Measurements from ENCODE around the gene UBN2. TPM values are rescaled to one million over a fixed set of nuclear protein-coding genes. Genes with fewer than 3 reads are reported as not detected.
"Not testable (repeated sequence)": the region's sequence is repeated elsewhere in the genome, so short reads cannot be mapped to it uniquely, and the experiment has no call there.

The UBN2 gene
- polyA plus RNA-seq, 4 donors, result 1.4 to 14.2 (median 2.0) TPM

- Histone ChIP-seq H3K27me3 (ENCODE audit: control insufficient read depth in 3 of 3, insufficient read depth in 3 of 3, low read length in 3 of 3) (no peaks in the 10 kb centered on the region), H3K36me3 (ENCODE audit: control insufficient read depth in 3 of 3, insufficient read depth in 2 of 3, low read depth in 1 of 3, low read length in 3 of 3) (no peaks in the 10 kb centered on the region), H3K4me1 (ENCODE audit: control insufficient read depth in 3 of 3, insufficient read depth in 2 of 3, low read depth in 1 of 3, low read length in 2 of 3) (no peaks in the 10 kb centered on the region), H3K4me3 (ENCODE audit: low read depth in 1 of 3, low read length in 3 of 3) (no peak overlapping the region), H3K9me3 (ENCODE audit: control insufficient read depth in 2 of 2, insufficient read depth in 1 of 2, low read depth in 1 of 2, low read length in 1 of 2) (no peaks in the 10 kb centered on the region), H3K27ac (ENCODE audit: low read depth in 1 of 3, low read length in 2 of 3) (no peak overlapping the region)
- DNase-seq (no peak), FAIRE-seq (no peak)
- 81 to 91% (median 83%) methylated on average over 2 of the region's 2 CpGs for WGBS, 3 donors
Measured at GRCh38 chr7:139200382-139200781, 30.7 kb upstream of the UBN2 start.

GRCh38 chr7:139203992-139204391 lies 27.0 kb upstream of the UBN2 start:
- DNase-seq (no peak), FAIRE-seq (no peak)
- H3K36me3 ChIP-seq (ENCODE audit: control insufficient read depth in 3 of 3, insufficient read depth in 2 of 3, low read depth in 1 of 3, low read length in 3 of 3), result no peaks in the 10 kb centered on the region
- 78 to 82% (median 79%) methylated on average over 3 of the region's 3 CpGs for WGBS, 3 donors
- no peak overlapping the region for H3K4me3 ChIP-seq (ENCODE audit: low read depth in 1 of 3, low read length in 3 of 3)
- H3K4me1 ChIP-seq (ENCODE audit: control insufficient read depth in 3 of 3, insufficient read depth in 2 of 3, low read depth in 1 of 3, low read length in 2 of 3), result no peaks in the 10 kb centered on the region
- no peaks in the 10 kb centered on the region for H3K27me3 ChIP-seq (ENCODE audit: control insufficient read depth in 3 of 3, insufficient read depth in 3 of 3, low read length in 3 of 3)
- no peak overlapping the region for H3K27ac ChIP-seq (ENCODE audit: low read depth in 1 of 3, low read length in 2 of 3)
- no peaks in the 10 kb centered on the region for H3K9me3 ChIP-seq (ENCODE audit: control insufficient read depth in 2 of 2, insufficient read depth in 1 of 2, low read depth in 1 of 2, low read length in 1 of 2)

DNA sequence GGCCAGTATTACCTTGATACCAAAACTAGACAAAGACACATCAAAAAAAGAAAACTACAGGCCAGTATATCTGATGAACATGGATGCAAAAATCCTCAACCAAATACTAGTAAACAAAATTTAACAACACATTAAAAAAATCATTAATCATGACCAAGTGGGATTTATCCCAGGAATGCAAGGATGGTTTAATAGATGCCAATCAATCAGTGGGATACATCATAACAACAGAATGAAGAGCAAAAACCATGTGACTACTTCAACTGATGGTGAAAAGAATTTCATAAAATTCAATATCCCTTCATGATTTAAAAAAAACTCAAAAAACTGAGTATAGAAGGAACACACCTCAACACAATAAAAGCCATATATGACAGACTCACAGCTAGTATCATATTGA lies 25.2 kb upstream of the UBN2 start:
- Histone ChIP-seq H3K4me1 (ENCODE audit: control insufficient read depth in 3 of 3, insufficient read depth in 2 of 3, low read depth in 1 of 3, low read length in 2 of 3) (no peaks in the 10 kb centered on the region), H3K4me3 (ENCODE audit: low read depth in 1 of 3, low read length in 3 of 3) (no peak overlapping the region), H3K27ac (ENCODE audit: low read depth in 1 of 3, low read length in 2 of 3) (no peak overlapping the region), H3K27me3 (ENCODE audit: control insufficient read depth in 3 of 3, insufficient read depth in 3 of 3, low read length in 3 of 3) (peaks cover 0 to 3% (median 0%) of the 10 kb centered on the region in 3 donors), H3K9me3 (ENCODE audit: control insufficient read depth in 2 of 2, insufficient read depth in 1 of 2, low read depth in 1 of 2, low read length in 1 of 2) (no peaks in the 10 kb centered on the region), H3K36me3 (ENCODE audit: control insufficient read depth in 3 of 3, insufficient read depth in 2 of 3, low read depth in 1 of 3, low read length in 3 of 3) (no peaks in the 10 kb centered on the region)
- DNase-seq, result no peak
- no peak for FAIRE-seq

GRCh38 chr7:139212133-139212532 lies 18.9 kb upstream of the UBN2 start:
- H3K4me1 ChIP-seq (ENCODE audit: control insufficient read depth in 3 of 3, insufficient read depth in 2 of 3, low read depth in 1 of 3, low read length in 2 of 3), result no peaks in the 10 kb centered on the region
- peaks cover 0 to 3% (median 0%) of the 10 kb centered on the region in 3 donors for H3K27me3 ChIP-seq (ENCODE audit: control insufficient read depth in 3 of 3, insufficient read depth in 3 of 3, low read length in 3 of 3)
- no peaks in the 10 kb centered on the region for H3K36me3 ChIP-seq (ENCODE audit: control insufficient read depth in 3 of 3, insufficient read depth in 2 of 3, low read depth in 1 of 3, low read length in 3 of 3)
- FAIRE-seq (no peak), DNase-seq (no peak)
- 91 to 97% (median 93%) methylated on average over 2 of the region's 2 CpGs for WGBS, 3 donors
- no peaks in the 10 kb centered on the region for H3K9me3 ChIP-seq (ENCODE audit: control insufficient read depth in 2 of 2, insufficient read depth in 1 of 2, low read depth in 1 of 2, low read length in 1 of 2)
- H3K4me3 ChIP-seq (ENCODE audit: low read depth in 1 of 3, low read length in 3 of 3), result no peak overlapping the region
- no peak overlapping the region for H3K27ac ChIP-seq (ENCODE audit: low read depth in 1 of 3, low read length in 2 of 3)

DNA sequence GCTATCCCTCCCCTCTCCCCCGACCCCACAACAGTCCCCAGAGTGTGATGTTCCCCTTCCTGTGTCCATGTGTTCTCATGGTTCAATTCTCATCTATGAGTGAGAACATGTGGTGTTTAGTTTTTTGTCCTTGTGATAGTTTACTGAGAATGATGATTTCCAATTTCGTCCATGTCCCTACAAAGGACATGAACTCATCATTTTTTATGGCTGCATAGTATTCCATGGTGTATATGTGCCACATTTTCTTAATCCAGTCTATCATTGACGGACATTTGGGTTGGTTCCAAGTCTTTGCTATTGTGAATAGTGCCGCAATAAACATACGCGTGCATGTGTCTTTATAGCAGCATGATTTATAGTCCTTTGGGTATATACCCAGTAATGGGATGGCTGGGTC lies 17.5 kb upstream of the UBN2 start:
- H3K4me3 ChIP-seq (ENCODE audit: low read depth in 1 of 3, low read length in 3 of 3); H3K27me3 ChIP-seq (ENCODE audit: control insufficient read depth in 3 of 3, insufficient read depth in 3 of 3, low read length in 3 of 3); H3K4me1 ChIP-seq (ENCODE audit: control insufficient read depth in 3 of 3, insufficient read depth in 2 of 3, low read depth in 1 of 3, low read length in 2 of 3); H3K9me3 ChIP-seq (ENCODE audit: control insufficient read depth in 2 of 2, insufficient read depth in 1 of 2, low read depth in 1 of 2, low read length in 1 of 2); DNase-seq; H3K36me3 ChIP-seq (ENCODE audit: control insufficient read depth in 3 of 3, insufficient read depth in 2 of 3, low read depth in 1 of 3, low read length in 3 of 3); H3K27ac ChIP-seq (ENCODE audit: low read depth in 1 of 3, low read length in 2 of 3); FAIRE-seq: not testable (repeated sequence)
- 78 to 89% (median 79%) methylated on average over 2 to 6 of the region's 6 CpGs for WGBS, 3 donors

GRCh38 chr7:139218173-139218572 lies 12.9 kb upstream of the UBN2 start:
- Histone ChIP-seq H3K4me3 (ENCODE audit: low read depth in 1 of 3, low read length in 3 of 3) (no peak overlapping the region), H3K27me3 (ENCODE audit: control insufficient read depth in 3 of 3, insufficient read depth in 3 of 3, low read length in 3 of 3) (no peaks in the 10 kb centered on the region), H3K9me3 (ENCODE audit: control insufficient read depth in 2 of 2, insufficient read depth in 1 of 2, low read depth in 1 of 2, low read length in 1 of 2) (no peaks in the 10 kb centered on the region), H3K36me3 (ENCODE audit: control insufficient read depth in 3 of 3, insufficient read depth in 2 of 3, low read depth in 1 of 3, low read length in 3 of 3) (no peaks in the 10 kb centered on the region), H3K27ac (ENCODE audit: low read depth in 1 of 3, low read length in 2 of 3) (no peak overlapping the region), H3K4me1 (ENCODE audit: control insufficient read depth in 3 of 3, insufficient read depth in 2 of 3, low read depth in 1 of 3, low read length in 2 of 3) (no peaks in the 10 kb centered on the region)
- FAIRE-seq, result no peak
- no peak for DNase-seq
- WGBS, 3 donors, result 56 to 69% (median 67%) methylated on average over 1 of the region's 1 CpG

- DNase-seq (no peak), FAIRE-seq (no peak)
- no peaks in the 10 kb centered on the region for H3K4me1 ChIP-seq (ENCODE audit: control insufficient read depth in 3 of 3, insufficient read depth in 2 of 3, low read depth in 1 of 3, low read length in 2 of 3)
- H3K36me3 ChIP-seq (ENCODE audit: control insufficient read depth in 3 of 3, insufficient read depth in 2 of 3, low read depth in 1 of 3, low read length in 3 of 3), result no peaks in the 10 kb centered on the region
- H3K9me3 ChIP-seq (ENCODE audit: control insufficient read depth in 2 of 2, insufficient read depth in 1 of 2, low read depth in 1 of 2, low read length in 1 of 2), result peaks cover 0 to 6% of the 10 kb centered on the region in 2 donors
- H3K27me3 ChIP-seq (ENCODE audit: control insufficient read depth in 3 of 3, insufficient read depth in 3 of 3, low read length in 3 of 3), result no peaks in the 10 kb centered on the region
- 84 to 97% (median 92%) methylated on average over 2 of the region's 2 CpGs for WGBS, 3 donors
- no peak overlapping the region for H3K27ac ChIP-seq (ENCODE audit: low read depth in 1 of 3, low read length in 2 of 3)
- no peak overlapping the region for H3K4me3 ChIP-seq (ENCODE audit: low read depth in 1 of 3, low read length in 3 of 3)
Measured at GRCh38 chr7:139224219-139224618, 6.8 kb upstream of the UBN2 start.

DNA sequence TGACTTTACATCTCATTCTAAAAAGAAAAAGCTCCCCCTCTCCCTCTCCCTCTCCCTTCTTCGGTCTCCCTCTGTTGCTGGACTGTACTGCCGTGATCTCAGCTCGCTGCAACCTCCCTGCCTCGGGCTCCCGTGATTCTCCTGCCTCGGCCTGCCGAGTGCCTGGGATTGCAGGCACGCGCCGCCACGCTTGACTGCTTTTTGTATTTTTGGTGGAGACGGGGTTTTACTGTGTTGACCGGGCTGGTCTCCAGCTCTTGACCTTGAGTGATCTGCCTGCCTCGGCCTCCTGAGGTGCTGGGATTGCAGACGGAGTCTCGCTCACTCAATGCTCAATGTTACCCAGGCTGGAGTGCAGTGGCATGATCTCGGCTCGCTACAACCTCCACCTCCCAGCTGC lies 6.2 kb upstream of the UBN2 start:
- H3K9me3 ChIP-seq (ENCODE audit: control insufficient read depth in 2 of 2, insufficient read depth in 1 of 2, low read depth in 1 of 2, low read length in 1 of 2); H3K27me3 ChIP-seq (ENCODE audit: control insufficient read depth in 3 of 3, insufficient read depth in 3 of 3, low read length in 3 of 3); H3K27ac ChIP-seq (ENCODE audit: low read depth in 1 of 3, low read length in 2 of 3); H3K4me1 ChIP-seq (ENCODE audit: control insufficient read depth in 3 of 3, insufficient read depth in 2 of 3, low read depth in 1 of 3, low read length in 2 of 3); H3K4me3 ChIP-seq (ENCODE audit: low read depth in 1 of 3, low read length in 3 of 3); FAIRE-seq; DNase-seq; H3K36me3 ChIP-seq (ENCODE audit: control insufficient read depth in 3 of 3, insufficient read depth in 2 of 3, low read depth in 1 of 3, low read length in 3 of 3): not testable (repeated sequence)
- 94 to 95% (median 95%) methylated on average over 18 of the region's 18 CpGs for WGBS, 3 donors

DNA sequence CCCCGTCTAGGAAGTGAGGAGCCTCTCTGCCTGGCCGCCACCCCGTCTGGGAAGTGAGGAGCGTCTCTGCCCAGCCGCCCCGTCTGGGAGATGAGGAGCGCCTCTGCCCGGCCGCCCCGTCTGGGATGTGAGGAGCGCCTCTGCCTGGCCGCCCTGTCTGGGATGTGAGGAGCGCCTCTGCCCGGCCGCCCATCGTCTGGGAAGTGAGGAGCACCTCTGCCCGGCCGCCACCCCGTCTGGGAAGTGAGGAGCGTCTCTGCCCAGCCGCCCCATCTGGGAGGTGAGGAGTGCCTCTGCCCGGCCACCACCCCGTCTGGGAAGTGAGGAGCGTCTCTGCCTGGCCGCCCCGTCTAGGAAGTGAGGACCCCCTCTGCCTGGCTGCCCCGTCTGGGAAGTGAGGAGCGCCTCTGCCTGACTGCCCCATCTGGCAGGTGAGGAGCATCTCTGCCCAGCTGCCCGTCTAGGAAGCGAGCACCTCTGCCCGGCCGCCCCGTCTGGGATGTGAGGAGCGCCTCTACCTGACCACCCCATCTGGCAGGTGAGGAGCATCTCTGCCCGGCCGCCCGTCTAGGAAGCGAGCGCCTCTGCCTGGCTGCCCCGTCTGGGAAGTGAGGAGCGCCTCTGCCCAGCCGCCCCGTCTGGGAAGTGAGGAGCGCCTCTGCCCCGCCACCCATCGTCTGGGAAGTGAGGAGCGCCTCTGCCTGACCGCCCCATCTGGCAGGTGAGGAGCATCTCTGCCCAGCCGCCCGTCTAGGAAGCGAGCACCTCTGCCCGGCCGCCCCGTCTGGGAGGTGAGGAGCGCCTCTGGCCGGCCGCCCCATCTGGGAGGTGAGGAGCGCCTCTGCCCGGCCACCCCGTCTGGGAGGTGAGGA lies 5.5 kb upstream of the UBN2 start:
- not testable (repeated sequence) for H3K9me3 ChIP-seq (ENCODE audit: control insufficient read depth in 2 of 2, insufficient read depth in 1 of 2, low read depth in 1 of 2, low read length in 1 of 2); H3K27ac ChIP-seq (ENCODE audit: low read depth in 1 of 3, low read length in 2 of 3); H3K4me3 ChIP-seq (ENCODE audit: low read depth in 1 of 3, low read length in 3 of 3); H3K36me3 ChIP-seq (ENCODE audit: control insufficient read depth in 3 of 3, insufficient read depth in 2 of 3, low read depth in 1 of 3, low read length in 3 of 3); DNase-seq; FAIRE-seq; H3K27me3 ChIP-seq (ENCODE audit: control insufficient read depth in 3 of 3, insufficient read depth in 3 of 3, low read length in 3 of 3); H3K4me1 ChIP-seq (ENCODE audit: control insufficient read depth in 3 of 3, insufficient read depth in 2 of 3, low read depth in 1 of 3, low read length in 2 of 3)
- 95% methylated on average over 59 to 60 of the region's 60 CpGs for WGBS, 3 donors
